IPS-20b (cell line): ENCODE results near the gene POMGNT2.
"Not testable (repeated sequence)": the region's sequence is repeated elsewhere in the genome, so short reads cannot be mapped to it uniquely, and the experiment has no call there.

Experiments used
- H3K27ac ChIP-seq: one replicate; pipeline ENCODE4 v1.5.1; 2013; ENCODE audit warnings: low read length
- H3K27me3 ChIP-seq: 2 replicates; pipeline ENCODE4 v1.6.1; 2013; ENCODE audit warnings: mild to moderate bottlenecking, low read length, inconsistent platforms; ENCODE audit not compliant: insufficient read depth
- H3K36me3 ChIP-seq: 2 replicates; pipeline ENCODE4 v1.6.1; 2013; ENCODE audit warnings: low read depth, mild to moderate bottlenecking, inconsistent platforms, low read length, moderate library complexity; ENCODE audit not compliant: insufficient read depth
- H3K4me1 ChIP-seq: 2 replicates; pipeline ENCODE4 v1.6.1; 2013; ENCODE audit warnings: mild to moderate bottlenecking, control low read depth, inconsistent platforms, low read length, moderate library complexity; ENCODE audit not compliant: insufficient read depth
- H3K4me3 ChIP-seq: 2 replicates; pipeline ENCODE4 v1.5.1; 2013; ENCODE audit warnings: mild to moderate bottlenecking, low read length, inconsistent platforms
- H3K9ac ChIP-seq: 2 replicates; pipeline ENCODE4 v1.6.1; 2013; ENCODE audit warnings: low read depth, mild to moderate bottlenecking, inconsistent platforms, low read length, moderate library complexity
- H3K9me3 ChIP-seq: 2 replicates; pipeline ENCODE4 v1.6.1; 2013; ENCODE audit warnings: mild to moderate bottlenecking, low read depth, low read length, inconsistent platforms; ENCODE audit not compliant: insufficient read depth

The POMGNT2 gene

GRCh38 chr3:43055393-43055792 is 50.5 kb downstream of the POMGNT2 start:
- Histone ChIP-seq H3K36me3 (no peaks in the 10 kb centered on the region), H3K27ac (no peak overlapping the region), H3K27me3 (no peaks in the 10 kb centered on the region; the same call in 1 of the 2 replicates), H3K4me3 (no peak overlapping the region), H3K4me1 (no peaks in the 10 kb centered on the region), H3K9ac (no peak overlapping the region), H3K9me3 (peaks cover 4% of the 10 kb centered on the region; the same call in 1 of the 2 replicates)

- Histone ChIP-seq H3K27me3 (no peaks in the 10 kb centered on the region; the same call in 1 of the 2 replicates), H3K9me3 (peaks cover 4% of the 10 kb centered on the region; the same call in 1 of the 2 replicates), H3K9ac (no peak overlapping the region), H3K36me3 (no peaks in the 10 kb centered on the region), H3K27ac (no peak overlapping the region), H3K4me3 (no peak overlapping the region), H3K4me1 (no peaks in the 10 kb centered on the region)
Measured at GRCh38 chr3:43054754-43055153, 51.1 kb downstream of the POMGNT2 start.

GRCh38 chr3:43053291-43053690 is 52.6 kb downstream of the POMGNT2 start:
- Histone ChIP-seq H3K27me3 (no peaks in the 10 kb centered on the region; the same call in 1 of the 2 replicates), H3K9ac (no peak overlapping the region), H3K27ac (no peak overlapping the region), H3K4me1 (no peaks in the 10 kb centered on the region), H3K36me3 (no peaks in the 10 kb centered on the region), H3K9me3 (peaks cover 14% of the 10 kb centered on the region; the same call in 1 of the 2 replicates), H3K4me3 (no peak overlapping the region)

- no peak overlapping the region for H3K4me3 ChIP-seq
- no peak overlapping the region for H3K27ac ChIP-seq
- H3K4me1 ChIP-seq = no peaks in the 10 kb centered on the region
- H3K36me3 ChIP-seq = no peaks in the 10 kb centered on the region
- no peak overlapping the region for H3K9ac ChIP-seq
- H3K9me3 ChIP-seq = peaks cover 62% of the 10 kb centered on the region
- no peaks in the 10 kb centered on the region; the same call in 1 of the 2 replicates for H3K27me3 ChIP-seq
Measured at GRCh38 chr3:43048470-43048869, 57.4 kb downstream of the POMGNT2 start.

GRCh38 chr3:43046583-43046982 is 59.3 kb downstream of the POMGNT2 start:
- Histone ChIP-seq H3K27ac (no peak overlapping the region), H3K9ac (no peak overlapping the region), H3K27me3 (no peaks in the 10 kb centered on the region), H3K36me3 (no peaks in the 10 kb centered on the region), H3K4me3 (no peak overlapping the region), H3K4me1 (no peaks in the 10 kb centered on the region), H3K9me3 (peaks cover 76% of the 10 kb centered on the region)

GRCh38 chr3:43045079-43045478 is 60.8 kb downstream of the POMGNT2 start:
- not testable (repeated sequence) for H3K27ac ChIP-seq, H3K9ac ChIP-seq
- peaks cover 73% of the 10 kb centered on the region for H3K9me3 ChIP-seq

GRCh38 chr3:43043793-43044192 is 62.1 kb downstream of the POMGNT2 start:
- Histone ChIP-seq H3K36me3 (no peaks in the 10 kb centered on the region), H3K9me3 (peaks cover 67% of the 10 kb centered on the region), H3K27ac (no peak overlapping the region), H3K4me1 (no peaks in the 10 kb centered on the region), H3K4me3 (no peak overlapping the region), H3K27me3 (no peaks in the 10 kb centered on the region), H3K9ac (no peak overlapping the region)

More at GRCh38 chr3:43045079-43045478, 60.8 kb downstream of the POMGNT2 start:
- H3K27me3 ChIP-seq, H3K4me1 ChIP-seq, H3K36me3 ChIP-seq, H3K4me3 ChIP-seq: not testable (repeated sequence)

GRCh38 chr3:43043071-43043766 is 62.7 kb downstream of the POMGNT2 start:
- no peak overlapping the region for H3K9ac ChIP-seq
- H3K9me3 ChIP-seq = peaks cover 62% of the 10 kb centered on the region
- no peaks in the 10 kb centered on the region for H3K4me1 ChIP-seq
- no peaks in the 10 kb centered on the region for H3K27me3 ChIP-seq
- no peak overlapping the region for H3K27ac ChIP-seq
- no peaks in the 10 kb centered on the region for H3K36me3 ChIP-seq
- H3K4me3 ChIP-seq = no peak overlapping the region

GRCh38 chr3:43041517-43041916 is 64.4 kb downstream of the POMGNT2 start:
- H3K27ac ChIP-seq = no peak overlapping the region
- H3K4me1 ChIP-seq = no peaks in the 10 kb centered on the region
- no peaks in the 10 kb centered on the region for H3K36me3 ChIP-seq
- peaks cover 45% of the 10 kb centered on the region for H3K9me3 ChIP-seq
- no peak overlapping the region for H3K4me3 ChIP-seq
- H3K27me3 ChIP-seq = no peaks in the 10 kb centered on the region
- no peak overlapping the region for H3K9ac ChIP-seq

- H3K36me3 ChIP-seq = no peaks in the 10 kb centered on the region
- H3K9me3 ChIP-seq = peaks cover 10% of the 10 kb centered on the region; the same call in 1 of the 2 replicates
- no peaks in the 10 kb centered on the region for H3K27me3 ChIP-seq
- no peaks in the 10 kb centered on the region for H3K4me1 ChIP-seq
- no peak overlapping the region for H3K4me3 ChIP-seq
- no peak overlapping the region for H3K27ac ChIP-seq
- H3K9ac ChIP-seq = no peak overlapping the region
Measured at GRCh38 chr3:43038010-43038409, 67.9 kb downstream of the POMGNT2 start.

GRCh38 chr3:43036621-43037423 is 69.1 kb downstream of the POMGNT2 start:
- H3K4me3 ChIP-seq = no peak overlapping the region
- H3K27me3 ChIP-seq = no peaks in the 10 kb centered on the region
- H3K9ac ChIP-seq = no peak overlapping the region
- no peaks in the 10 kb centered on the region for H3K4me1 ChIP-seq
- H3K27ac ChIP-seq = no peak overlapping the region
- no peaks in the 10 kb centered on the region for H3K36me3 ChIP-seq
- H3K9me3 ChIP-seq = no peaks in the 10 kb centered on the region
